Activated CD8-positive, alpha-beta memory T cell treated with anti-CD3 and anti-CD28 coated beads for 4 hours (primary cell): ENCODE results near the gene EFCC1.

ENCODE experiments used
- DNase-seq, 2 donors: peaks; one replicate each; pipeline ENCODE4 v3.0.0-alpha.2; 2020; ENCODE audit warnings: low read depth in 2 of 2

EFCC1 gene

GRCh38 chr3:128994581-128995546 lies 6.2 kb upstream of the EFCC1 start:
- DNase-seq: no peak

- DNase-seq: no peak
Observed at GRCh38 chr3:128995737-128996136, 5.4 kb upstream of the EFCC1 start.

GRCh38 chr3:128996200-128996599 lies 4.9 kb upstream of the EFCC1 start:
- no peak for DNase-seq

- no peak for DNase-seq
Observed at GRCh38 chr3:128996726-128997125, 4.4 kb upstream of the EFCC1 start.

GRCh38 chr3:128997486-128998133 lies 3.5 kb upstream of the EFCC1 start:
- no peak for DNase-seq

GRCh38 chr3:128998561-128998960 lies 2.5 kb upstream of the EFCC1 start:
- DNase-seq: no peak

- no peak for DNase-seq
Observed at GRCh38 chr3:128999102-128999501, 2.0 kb upstream of the EFCC1 start.

GRCh38 chr3:129000742-129001100 lies 383 bp upstream of the EFCC1 start:
- no peak for DNase-seq

GRCh38 chr3:129001806-129002572 lies 885 bp downstream of the EFCC1 start:
- no peak for DNase-seq

GRCh38 chr3:129002573-129003569 lies 1.8 kb downstream of the EFCC1 start:
- no peak for DNase-seq

GRCh38 chr3:129003578-129004112 lies 2.5 kb downstream of the EFCC1 start:
- DNase-seq: no peak

- no peak for DNase-seq
Observed at GRCh38 chr3:129004639-129005295, 3.7 kb downstream of the EFCC1 start.

- no peak for DNase-seq
Observed at GRCh38 chr3:129005526-129006303, 4.6 kb downstream of the EFCC1 start.

GRCh38 chr3:129006864-129007263 lies 5.8 kb downstream of the EFCC1 start:
- no peak for DNase-seq

- no peak for DNase-seq
Observed at GRCh38 chr3:129007792-129008191, 6.7 kb downstream of the EFCC1 start.

- DNase-seq: no peak
Observed at GRCh38 chr3:129009266-129009665, 8.2 kb downstream of the EFCC1 start.

GRCh38 chr3:129010310-129010956 lies 9.3 kb downstream of the EFCC1 start:
- no peak for DNase-seq

GRCh38 chr3:129013491-129013891 lies 12.4 kb downstream of the EFCC1 start:
- no peak for DNase-seq

GRCh38 chr3:129014148-129014547 lies 13.0 kb downstream of the EFCC1 start:
- no peak for DNase-seq
